Measurements from ENCODE around the gene ALDH4A1. TPM values are rescaled to one million over a fixed set of nuclear protein-coding genes. Genes with fewer than 3 reads are reported as not detected.

Gene ALDH4A1
- total RNA-seq, 2 experiments from 2014 or later: 0.61 to 0.71 TPM

DNA sequence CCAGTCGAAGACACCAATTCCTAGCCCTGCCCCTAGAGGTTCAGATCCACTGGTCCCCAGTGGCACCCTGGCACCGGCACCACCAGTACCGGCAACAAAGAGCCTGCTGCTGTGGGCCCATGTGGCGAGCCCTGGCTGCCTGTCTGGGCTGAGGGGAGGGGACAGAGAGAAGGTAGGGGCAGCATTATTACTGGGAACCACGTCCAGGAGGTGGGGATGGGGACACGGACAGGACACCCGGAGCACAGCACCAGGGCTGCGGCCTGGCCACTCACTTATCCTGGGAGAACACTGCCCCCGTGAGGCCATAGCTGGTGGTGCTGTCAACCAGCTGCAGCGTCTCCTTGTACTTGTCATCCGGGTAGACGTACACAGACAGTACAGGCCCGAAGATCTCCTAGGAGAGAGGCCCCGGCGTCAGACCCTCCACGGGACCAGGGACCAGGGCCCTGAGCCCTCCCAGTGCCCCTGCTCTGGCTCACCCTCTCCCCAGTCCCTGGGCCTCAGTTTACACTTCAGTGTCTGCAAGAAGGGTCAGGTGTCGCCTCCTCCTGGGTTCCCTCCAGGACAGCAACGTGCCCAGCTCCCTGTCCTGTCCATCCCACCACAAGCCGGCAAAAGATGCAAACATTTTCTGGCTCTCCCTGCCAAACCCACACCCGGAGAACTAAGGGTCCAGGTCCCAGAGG is 27.1 kb downstream of the ALDH4A1 start:
- Mint-ChIP-seq H3K27ac (no peak overlapping the region), H3K36me3 (ENCODE audit: low read depth) (no peaks in the 10 kb centered on the region), H3K4me1 (ENCODE audit: low read depth) (no peaks in the 10 kb centered on the region), H3K4me3 (no peak overlapping the region), H3K9me3 (no peaks in the 10 kb centered on the region), H3K27me3 (no peaks in the 10 kb centered on the region)
- TF ChIP-seq, protein P1, sequence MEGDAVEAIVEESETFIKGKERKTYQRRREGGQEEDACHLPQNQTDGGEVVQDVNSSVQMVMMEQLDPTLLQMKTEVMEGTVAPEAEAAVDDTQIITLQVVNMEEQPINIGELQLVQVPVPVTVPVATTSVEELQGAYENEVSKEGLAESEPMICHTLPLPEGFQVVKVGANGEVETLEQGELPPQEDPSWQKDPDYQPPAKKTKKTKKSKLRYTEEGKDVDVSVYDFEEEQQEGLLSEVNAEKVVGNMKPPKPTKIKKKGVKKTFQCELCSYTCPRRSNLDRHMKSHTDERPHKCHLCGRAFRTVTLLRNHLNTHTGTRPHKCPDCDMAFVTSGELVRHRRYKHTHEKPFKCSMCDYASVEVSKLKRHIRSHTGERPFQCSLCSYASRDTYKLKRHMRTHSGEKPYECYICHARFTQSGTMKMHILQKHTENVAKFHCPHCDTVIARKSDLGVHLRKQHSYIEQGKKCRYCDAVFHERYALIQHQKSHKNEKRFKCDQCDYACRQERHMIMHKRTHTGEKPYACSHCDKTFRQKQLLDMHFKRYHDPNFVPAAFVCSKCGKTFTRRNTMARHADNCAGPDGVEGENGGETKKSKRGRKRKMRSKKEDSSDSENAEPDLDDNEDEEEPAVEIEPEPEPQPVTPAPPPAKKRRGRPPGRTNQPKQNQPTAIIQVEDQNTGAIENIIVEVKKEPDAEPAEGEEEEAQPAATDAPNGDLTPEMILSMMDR (IDR thresholded peaks at IDR 0.05): peak; percentile 71
- H3K4me1 ChIP-seq (ENCODE audit: insufficient read depth, low read length): no peaks in the 10 kb centered on the region
- H3K4me3 ChIP-seq (ENCODE audit: low read length): no peak overlapping the region
- ChIA-PET CTCF (interaction anchor here (0.6 to 1.3 kb wide), 5 partner anchors 9 to 654 kb away, joined by 3 to 6 read pairs (median 3); partner anchors contain the start of gene ALDH4A1), POLR2A (interaction anchor here (1.0 kb wide), 1 partner anchor 278 kb away, joined by 3 read pairs; no protein-coding TSS in a partner anchor)
- H3K36me3 ChIP-seq (ENCODE audit: insufficient read depth, low read length): no peaks in the 10 kb centered on the region
- intact Hi-C loops (cut with DNase I, micrococcal nuclease): loop anchor here in 1 of 2 experiments (1.0 kb wide), 1 partner anchor 278 kb away; no protein-coding TSS in a partner anchor
- H3K27me3 ChIP-seq (ENCODE audit: control insufficient read depth in 1 of 2, insufficient read depth in 2 of 2, low read length in 2 of 2): no peaks in the 10 kb centered on the region
- peak; percentile 78 for ATAC-seq (ENCODE audit: poor library complexity)
- H3K27ac ChIP-seq (ENCODE audit: low read depth in 1 of 2, low read length in 2 of 2): no peak overlapping the region
- peak; percentile 30 to 78 (median 60) for DNase-seq
- no peaks in the 10 kb centered on the region for H3K9me3 ChIP-seq (ENCODE audit: control insufficient read depth in 1 of 2, insufficient read depth in 1 of 2, low read length in 2 of 2)

DNA sequence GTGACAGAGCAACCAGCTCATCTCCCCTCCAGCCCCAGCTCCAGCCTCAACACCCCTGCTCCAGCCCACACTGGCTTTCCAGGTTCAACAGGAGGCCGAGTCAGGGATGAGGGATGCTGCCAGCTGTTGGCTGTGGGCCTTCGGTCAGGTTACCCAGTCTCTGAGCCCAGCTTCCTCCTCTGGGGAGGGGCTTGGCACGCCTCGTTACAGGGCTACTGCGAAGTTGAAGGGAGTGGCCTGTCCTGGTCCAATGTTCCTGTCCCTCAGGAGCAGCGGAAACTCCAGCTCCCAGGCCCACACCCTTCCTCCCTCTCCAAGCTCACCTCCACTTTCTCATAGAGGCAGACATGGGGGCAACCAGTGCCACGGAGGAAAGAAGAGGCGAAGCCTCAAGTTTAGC is 27.8 kb downstream of the ALDH4A1 start:
- TF ChIP-seq, protein P1 (IDR thresholded peaks at IDR 0.05): no peak
- no peak overlapping the region for H3K27ac Mint-ChIP-seq
- ATAC-seq (ENCODE audit: poor library complexity) (no peak), DNase-seq (no peak)
- no peak overlapping the region for H3K4me3 ChIP-seq (ENCODE audit: low read length)
- H3K27me3 ChIP-seq (ENCODE audit: control insufficient read depth in 1 of 2, insufficient read depth in 2 of 2, low read length in 2 of 2): no peaks in the 10 kb centered on the region
- intact Hi-C loops (cut with DNase I, micrococcal nuclease): no loop called here
- H3K27me3 Mint-ChIP-seq: no peaks in the 10 kb centered on the region
- H3K4me1 ChIP-seq (ENCODE audit: insufficient read depth, low read length): no peaks in the 10 kb centered on the region
- no peaks in the 10 kb centered on the region for H3K9me3 ChIP-seq (ENCODE audit: control insufficient read depth in 1 of 2, insufficient read depth in 1 of 2, low read length in 2 of 2)
- ChIA-PET CTCF (interaction anchor here (1.1 to 1.3 kb wide), 3 partner anchors 9 to 33 kb away, joined by 3 to 6 read pairs (median 4); no protein-coding TSS in a partner anchor), POLR2A (interaction anchor here (1.0 kb wide), 1 partner anchor 277 kb away, joined by 3 read pairs; no protein-coding TSS in a partner anchor)
- no peaks in the 10 kb centered on the region for H3K4me1 Mint-ChIP-seq (ENCODE audit: low read depth)
- no peaks in the 10 kb centered on the region for H3K36me3 ChIP-seq (ENCODE audit: insufficient read depth, low read length)
- H3K36me3 Mint-ChIP-seq (ENCODE audit: low read depth): no peaks in the 10 kb centered on the region
- no peak overlapping the region for H3K4me3 Mint-ChIP-seq
- no peak overlapping the region for H3K27ac ChIP-seq (ENCODE audit: low read depth in 1 of 2, low read length in 2 of 2)
- H3K9me3 Mint-ChIP-seq: no peaks in the 10 kb centered on the region

DNA sequence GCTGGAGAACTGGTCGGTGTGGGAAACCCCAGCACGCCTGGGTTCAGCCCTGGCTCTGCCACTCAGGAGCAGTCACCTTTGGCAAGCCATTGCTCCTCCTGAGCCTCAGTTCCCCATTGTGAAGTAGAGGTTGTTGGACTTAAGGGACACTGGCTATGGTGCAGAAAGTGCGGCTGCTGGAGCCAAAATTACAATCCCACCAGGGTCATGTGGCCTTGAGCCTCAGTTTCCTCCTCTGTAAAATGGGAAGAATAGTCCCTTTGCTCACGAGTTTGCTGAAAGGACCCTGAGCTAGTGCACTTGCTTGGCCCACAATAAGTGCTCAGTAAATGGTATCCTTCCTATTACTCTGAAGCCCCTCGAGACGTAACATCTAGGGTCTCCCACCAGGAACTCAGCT is 28.3 kb downstream of the ALDH4A1 start:
- ChIA-PET POLR2A (no interaction called here), CTCF (interaction anchor here (1.3 kb wide), 1 partner anchor 10 kb away, joined by 4 read pairs; no protein-coding TSS in a partner anchor)
- Mint-ChIP-seq H3K9me3 (no peaks in the 10 kb centered on the region), H3K4me1 (ENCODE audit: low read depth) (no peaks in the 10 kb centered on the region), H3K27me3 (no peaks in the 10 kb centered on the region), H3K4me3 (no peak overlapping the region), H3K36me3 (ENCODE audit: low read depth) (no peaks in the 10 kb centered on the region), H3K27ac (no peak overlapping the region)
- Histone ChIP-seq H3K27ac (ENCODE audit: low read depth in 1 of 2, low read length in 2 of 2) (no peak overlapping the region), H3K4me1 (ENCODE audit: insufficient read depth, low read length) (no peaks in the 10 kb centered on the region), H3K27me3 (ENCODE audit: control insufficient read depth in 1 of 2, insufficient read depth in 2 of 2, low read length in 2 of 2) (no peaks in the 10 kb centered on the region), H3K36me3 (ENCODE audit: insufficient read depth, low read length) (no peaks in the 10 kb centered on the region), H3K4me3 (ENCODE audit: low read length) (no peak overlapping the region), H3K9me3 (ENCODE audit: control insufficient read depth in 1 of 2, insufficient read depth in 1 of 2, low read length in 2 of 2) (no peaks in the 10 kb centered on the region)
- intact Hi-C loops (cut with DNase I, micrococcal nuclease): no loop called here
- ATAC-seq (ENCODE audit: poor library complexity): no peak
- TF ChIP-seq, protein P1 (IDR thresholded peaks at IDR 0.05): no peak
- no peak for DNase-seq

All from CD4-positive, alpha-beta T cell (primary cell).